HepG2 (cell line): ENCODE measurements around the gene MRPS7. TPM values are rescaled to one million over a fixed set of nuclear protein-coding genes. Genes with fewer than 3 reads are reported as not detected.

Source experiments
- ATAC-seq: fragments of 200-7000 bp; cut with Tn5 transposase; 3 replicates; pipeline ENCODE4 v1.9.1; 2020; ENCODE audit warnings: mild to moderate bottlenecking, moderate library complexity
- BruUV-seq: library from RNA; stranded (reverse); fragments of 400-500 nt; replicated peaks from 2 replicates; lab custom pipeline; 2021; lab: Mats Ljungman, UMichigan
- CTCF ChIA-PET: fragments of 300-600 bp; formaldehyde crosslinking; extraction: SDS; loops from one replicate; lab custom pipeline; 2021; ENCODE audit warnings: low total read pairs, inconsistent platforms, low intra/inter-chr PET ratio; lab: Yijun Ruan, JAX
- POLR2A ChIA-PET: fragments of 350-600 bp; sonication (Branson Sonifier 250); formaldehyde crosslinking; loops from one replicate; lab custom pipeline; 2020; ENCODE audit warnings: antibody characterized with exemption, inconsistent platforms; lab: Yijun Ruan, JAX
- DNase-seq: peaks from one replicate; pipeline ENCODE4 v3.0.0-alpha.2; 2015; ENCODE audit warnings: low spot score
- FAIRE-seq: peaks from 3 replicates; lab custom pipeline; 2011; peaks lifted over from hg19 to GRCh38; lab: Jason Lieb, UNC
- H2AFZ ChIP-seq: one replicate; pipeline ENCODE4 v1.6.1; 2011; ENCODE audit warnings: low read length, inconsistent platforms
- H3K27ac ChIP-seq: fragments of 300-600 bp; 3 replicates; pipeline ENCODE4 v1.8.0; 2011; ENCODE audit warnings: mixed run types, mild to moderate bottlenecking, mixed read lengths, low read length, inconsistent platforms; ENCODE audit not compliant: insufficient read depth; ENCODE audit errors: extremely low read length
- H3K27me3 ChIP-seq, 2 experiments: fragments of 200-600 bp in 1 of 2; 2 replicates in 1 of 2; 3 replicates in 1 of 2; pipeline versions ENCODE4 v1.6.0 to v1.8.0; 2011; ENCODE audit warnings: low read length in 2 of 2, mild to moderate bottlenecking in 2 of 2, moderate library complexity in 2 of 2, inconsistent platforms in 1 of 2; ENCODE audit not compliant: insufficient read depth in 2 of 2, control insufficient read depth in 1 of 2
- H3K36me3 ChIP-seq, 2 experiments: fragments of 200-600 bp in 1 of 2; replicated peaks in 1 of 2; 2 replicates in 1 of 2; 3 replicates in 1 of 2; pipeline versions ENCODE4 v1.5.1 to v1.8.0; 2011; ENCODE audit warnings: low read length in 2 of 2, inconsistent platforms in 1 of 2; ENCODE audit not compliant: insufficient read depth in 2 of 2, control insufficient read depth in 1 of 2
- H3K4me1 ChIP-seq: 2 replicates; pipeline ENCODE4 v1.5.1; 2012; ENCODE audit warnings: low read length, inconsistent platforms; ENCODE audit not compliant: insufficient read depth
- H3K4me2 ChIP-seq: 2 replicates; pipeline ENCODE4 v1.6.0; 2011; ENCODE audit warnings: low read depth, low read length, inconsistent platforms
- H3K4me3 ChIP-seq, 3 experiments: fragments of 200-600 bp in 1 of 3; sonication (generic), shearing (Covaris generic) in 1 of 3; replicated peaks in 1 of 3; 2 replicates each; pipeline ENCODE4 v1.5.1; 2011 to 2016; ENCODE audit warnings: low read length in 3 of 3, inconsistent platforms in 2 of 3, low read depth in 2 of 3, mild to moderate bottlenecking in 2 of 3, control low read depth in 1 of 3, mixed read lengths in 1 of 3; ENCODE audit not compliant: insufficient read depth in 1 of 3
- H3K79me2 ChIP-seq: one replicate; pipeline ENCODE4 v1.6.1; 2011; ENCODE audit warnings: low read length, inconsistent platforms; ENCODE audit not compliant: insufficient read depth
- H3K9ac ChIP-seq: 2 replicates; pipeline ENCODE4 v1.6.0; 2011; ENCODE audit warnings: mild to moderate bottlenecking, low read depth, low read length, inconsistent platforms; ENCODE audit not compliant: insufficient read depth
- H3K9me3 ChIP-seq: 2 replicates; pipeline ENCODE4 v1.5.1; 2012; ENCODE audit warnings: mild to moderate bottlenecking, low read length
- H4K20me1 ChIP-seq: 2 replicates; pipeline ENCODE4 v1.6.0; 2011; ENCODE audit warnings: inconsistent platforms, mild to moderate bottlenecking, low read length, moderate library complexity; ENCODE audit not compliant: insufficient read depth
- ETV5 ChIP-seq: IDR thresholded peaks from 2 replicates; pipeline ENCODE4 v1.6.1; 2018; ENCODE audit warnings: missing biosample characterization, missing genetic modification reagents, inconsistent platforms, borderline replicate concordance
- GATA4 ChIP-seq: sonication (generic); IDR thresholded peaks from 2 replicates; pipeline ENCODE4 v1.6.1; 2016; ENCODE audit warnings: antibody characterized with exemption, low read depth, borderline replicate concordance
- NPAS2 ChIP-seq: sonication (generic); formaldehyde crosslinking; IDR thresholded peaks from 2 replicates; pipeline ENCODE4 v1.8.0; 2022; ENCODE audit warnings: mild to moderate bottlenecking, missing genetic modification reagents, borderline replicate concordance
- POLR2G ChIP-seq: fragments of 200-400 bp; formaldehyde crosslinking; IDR thresholded peaks from 2 replicates; pipeline ENCODE4 v1.6.1; 2018; ENCODE audit warnings: mild to moderate bottlenecking, low read depth, low read length, moderate library complexity
- RARG ChIP-seq: sonication (generic); formaldehyde crosslinking; IDR thresholded peaks from 2 replicates; pipeline ENCODE4 v1.4.0; 2020; ENCODE audit warnings: low read depth, mild to moderate bottlenecking, missing genetic modification reagents
- RBAK ChIP-seq: sonication (generic); formaldehyde crosslinking; IDR thresholded peaks from 2 replicates; pipeline ENCODE4 v1.5.1; 2020; ENCODE audit warnings: mild to moderate bottlenecking, missing genetic modification reagents
- SMAD9 ChIP-seq: sonication (generic); formaldehyde crosslinking; IDR thresholded peaks from 2 replicates; pipeline ENCODE4 v1.5.1; 2020; ENCODE audit warnings: mild to moderate bottlenecking, missing genetic modification reagents
- SOX13 ChIP-seq, 3 experiments: fragments of 450-650 bp in 1 of 3; sonication (generic) in 1 of 3; formaldehyde crosslinking in 1 of 3; IDR thresholded peaks in 2 of 3; conservative IDR thresholded peaks in 1 of 3; 2 replicates each; pipeline versions ENCODE4 v1.5.0 to v1.6.1; 2016 to 2020; ENCODE audit warnings: antibody characterized with exemption in 1 of 3, mild to moderate bottlenecking in 1 of 3, missing compliant biosample characterization in 1 of 3, missing genetic modification reagents in 1 of 3, moderate library complexity in 1 of 3
- ZNF207 ChIP-seq: fragments of 450-650 bp; IDR thresholded peaks from 2 replicates; pipeline ENCODE4 v1.6.1; 2016; ENCODE audit warnings: antibody characterized with exemption, borderline replicate concordance
- ZNF766 ChIP-seq: sonication (generic); formaldehyde crosslinking; IDR thresholded peaks from 2 replicates; pipeline ENCODE4 v1.5.0; 2020; ENCODE audit warnings: missing genetic modification reagents, borderline replicate concordance
- WGBS: methylation state at CpG from one replicate; pipeline ENCODE4 v1.1.6; 2017; ENCODE audit warnings: low lambda C conversion rate; 5-methylcytosine and 5-hydroxymethylcytosine counted together
- in situ Hi-C: cut with HindIII; loops from 2 replicates; pipeline ENCODE4 v1.10.0; 2017; ENCODE audit warnings: low pct_unique_long_range_greater_than_20kb; ENCODE audit not compliant: extremely low pct_ligation_motif_present
- intact Hi-C: fragments of 100-400 bp; cut with micrococcal nuclease; formaldehyde crosslinking; loops from one replicate; pipeline ENCODE4 v1.10.0; 2022; ENCODE audit not compliant: unreplicated experiment
- polyA plus RNA-seq, 8 experiments: library from polyadenylated mRNA; depleted of rRNA in 3 of 8; stranded (reverse) in 7 of 8; unstranded in 1 of 8; fragments of >200 nt; fragmentation: Illumina TruSeq in 4 of 8; extraction: Trizol in 4 of 8; gene quantifications; 2 replicates each; pipeline versions ENCODE4 v1.2.1 to v1.2.3, GENCODE V29; 2011 to 2016; ENCODE audit warnings: low read depth in 4 of 8, missing spikeins in 1 of 8, mixed read lengths in 1 of 8; ENCODE audit not compliant: insufficient read depth in 1 of 8
- total RNA-seq, 5 experiments: library from RNA; depleted of rRNA; stranded (reverse); fragments of >200 nt; fragmentation: Illumina TruSeq; extraction: Trizol; gene quantifications; 2 replicates each; pipeline ENCODE4 v1.2.3, GENCODE V29; 2016; ENCODE audit warnings: low read depth in 1 of 5
- TF ChIP-seq, protein P1 (sequence below): sonication (generic); formaldehyde crosslinking; IDR thresholded peaks from 2 replicates; pipeline ENCODE4 v1.8.0; 2022; ENCODE audit warnings: mild to moderate bottlenecking, missing genetic modification reagents, moderate library complexity

The MRPS7 gene
- total and polyA plus RNA-seq, 2 of the 13 experiments (the other 11 are each of a cell fraction or from before 2014, with no cell fraction given), result 97.0 to 162 TPM

DNA sequence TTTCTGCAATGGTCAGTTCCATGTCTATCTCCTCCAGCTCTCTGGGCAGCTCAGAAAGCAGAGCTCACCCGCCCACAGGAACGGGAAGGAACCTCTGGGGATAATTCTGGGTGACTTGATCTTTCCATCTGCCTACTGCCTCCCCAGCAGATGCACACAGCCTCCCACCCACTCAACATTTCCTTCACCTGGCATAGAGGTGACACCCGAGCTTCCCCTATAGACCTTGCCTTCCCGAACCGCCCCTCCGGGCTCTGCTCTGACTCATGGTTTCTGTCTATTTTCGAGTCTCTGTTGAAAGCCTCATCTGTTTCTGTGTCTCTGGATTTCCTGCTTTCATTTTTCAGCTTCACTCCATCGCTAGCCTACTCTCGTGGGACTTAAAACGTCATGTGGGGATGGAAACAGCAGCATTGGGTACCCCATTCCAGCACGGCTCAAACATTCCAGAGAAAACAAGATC lies 11.6 kb upstream of the MRPS7 start:
- WGBS, result 92% methylated on average over 11 of the region's 11 CpGs
- Histone ChIP-seq H3K4me1 (peaks cover 25% of the 10 kb centered on the region), H3K4me3 (no peak overlapping the region), H3K9ac (no peak overlapping the region), H2AFZ (no peak overlapping the region), H3K79me2 (peaks cover 37% of the 10 kb centered on the region), H3K27me3 (no peaks in the 10 kb centered on the region), H3K9me3 (no peaks in the 10 kb centered on the region), H3K27ac (no peak overlapping the region), H4K20me1 (no peaks in the 10 kb centered on the region), H3K4me2 (no peak overlapping the region), H3K36me3 (peaks cover 19 to 28% of the 10 kb centered on the region in 2 experiments)
- TF ChIP-seq POLR2G (no peak), ZNF207 (no peak), RBAK (CRISPR knock-in tag) (no peak), GATA4 (no peak), NPAS2 (no peak), RARG (CRISPR knock-in tag) (no peak), SMAD9 (CRISPR knock-in tag) (no peak), SOX13 (IDR thresholded peaks at IDR 0.05) (no peak), SOX13 (CRISPR knock-in tag; conservative IDR thresholded peaks at IDR 0.05 in 1 of 2, IDR thresholded peaks at IDR 0.05 in 1 of 2) (no peak), ZNF766 (CRISPR knock-in tag) (no peak), ETV5 (CRISPR knock-in tag) (no peak)
- TF ChIP-seq, protein P1, sequence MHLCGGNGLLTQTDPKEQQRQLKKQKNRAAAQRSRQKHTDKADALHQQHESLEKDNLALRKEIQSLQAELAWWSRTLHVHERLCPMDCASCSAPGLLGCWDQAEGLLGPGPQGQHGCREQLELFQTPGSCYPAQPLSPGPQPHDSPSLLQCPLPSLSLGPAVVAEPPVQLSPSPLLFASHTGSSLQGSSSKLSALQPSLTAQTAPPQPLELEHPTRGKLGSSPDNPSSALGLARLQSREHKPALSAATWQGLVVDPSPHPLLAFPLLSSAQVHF (CRISPR knock-in tag), result no peak
- no peak for ATAC-seq
- no peak for FAIRE-seq
- DNase-seq, result no peak
- ChIA-PET POLR2A (interaction anchor here (1.0 to 3.5 kb wide), 2 partner anchors 8 to 12 kb away, joined by 3 to 12 read pairs; partner anchors contain the start of genes GGA3 and MRPS7), CTCF (no interaction called here)
- in situ Hi-C loops (no loop called here), intact Hi-C loops (no loop called here)
- no TSS peak for BruUV-seq
